Stimulated activated CD4-positive, alpha-beta T cell treated with anti-CD3 and anti-CD28 coated beads, Interleukin-1b, Interleukin-23, amount 100 ng/mL, for 4 hours (primary cell): ENCODE results near the gene GJD3.
A peak's percentile ranks its signal among the peaks of the same experiment; 100 is the strongest.

Experiments used
- DNase-seq, 2 donors: peaks; one replicate each; pipeline ENCODE4 v3.0.0-alpha.2; 2020; ENCODE audit warnings: low read depth in 2 of 2

The GJD3 gene

DNA sequence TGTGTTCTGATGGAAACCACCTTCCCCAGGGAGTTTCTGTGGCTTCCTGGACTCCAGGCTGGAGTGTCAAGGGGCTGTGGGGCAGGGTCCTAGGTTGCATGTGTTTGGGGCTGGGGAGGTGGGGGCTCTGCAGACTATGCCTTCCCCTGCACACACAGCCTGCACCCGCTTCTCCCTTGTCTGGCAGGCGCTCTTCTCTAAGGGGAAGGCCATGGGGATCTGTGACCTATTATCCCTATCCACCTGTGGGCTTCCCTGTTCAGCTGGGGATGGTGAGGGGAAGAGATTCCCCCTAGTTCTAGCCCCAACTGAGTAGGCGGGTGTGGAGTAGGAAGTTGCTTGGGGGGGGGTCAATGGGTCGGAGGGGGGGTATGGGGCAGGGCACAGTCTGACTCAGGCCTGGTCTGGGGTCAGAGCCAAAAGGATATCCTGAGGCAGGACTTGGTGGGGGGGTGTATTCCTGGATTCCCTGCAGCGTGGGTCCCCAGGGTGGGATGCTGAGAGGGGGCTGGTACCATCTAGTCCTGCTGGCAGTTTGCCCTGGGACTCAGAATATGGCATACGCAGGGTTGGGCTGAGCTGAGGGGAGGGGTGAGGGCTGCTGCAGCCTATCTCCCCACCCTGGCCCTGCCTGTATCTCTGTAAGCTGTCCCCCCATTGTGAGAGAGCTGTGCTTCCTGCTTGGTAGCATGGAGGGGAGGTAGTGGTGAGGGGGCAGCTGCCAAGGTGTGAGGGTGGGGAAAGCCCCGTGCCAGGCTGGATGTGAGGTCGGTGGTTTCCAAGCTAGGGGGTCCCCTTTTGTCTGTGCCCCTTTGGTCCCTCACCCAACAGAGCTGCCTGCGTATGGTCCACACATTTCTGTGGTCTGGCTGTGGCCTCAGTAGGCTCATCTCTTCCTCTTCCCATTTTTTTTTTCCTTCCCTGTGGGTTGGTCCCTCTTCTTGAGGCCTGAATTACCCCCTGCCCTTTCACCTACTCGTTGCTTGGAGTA lies 40.9 kb downstream of the GJD3 start:
- DNase-seq: peak; percentile 49 to 57

DNA sequence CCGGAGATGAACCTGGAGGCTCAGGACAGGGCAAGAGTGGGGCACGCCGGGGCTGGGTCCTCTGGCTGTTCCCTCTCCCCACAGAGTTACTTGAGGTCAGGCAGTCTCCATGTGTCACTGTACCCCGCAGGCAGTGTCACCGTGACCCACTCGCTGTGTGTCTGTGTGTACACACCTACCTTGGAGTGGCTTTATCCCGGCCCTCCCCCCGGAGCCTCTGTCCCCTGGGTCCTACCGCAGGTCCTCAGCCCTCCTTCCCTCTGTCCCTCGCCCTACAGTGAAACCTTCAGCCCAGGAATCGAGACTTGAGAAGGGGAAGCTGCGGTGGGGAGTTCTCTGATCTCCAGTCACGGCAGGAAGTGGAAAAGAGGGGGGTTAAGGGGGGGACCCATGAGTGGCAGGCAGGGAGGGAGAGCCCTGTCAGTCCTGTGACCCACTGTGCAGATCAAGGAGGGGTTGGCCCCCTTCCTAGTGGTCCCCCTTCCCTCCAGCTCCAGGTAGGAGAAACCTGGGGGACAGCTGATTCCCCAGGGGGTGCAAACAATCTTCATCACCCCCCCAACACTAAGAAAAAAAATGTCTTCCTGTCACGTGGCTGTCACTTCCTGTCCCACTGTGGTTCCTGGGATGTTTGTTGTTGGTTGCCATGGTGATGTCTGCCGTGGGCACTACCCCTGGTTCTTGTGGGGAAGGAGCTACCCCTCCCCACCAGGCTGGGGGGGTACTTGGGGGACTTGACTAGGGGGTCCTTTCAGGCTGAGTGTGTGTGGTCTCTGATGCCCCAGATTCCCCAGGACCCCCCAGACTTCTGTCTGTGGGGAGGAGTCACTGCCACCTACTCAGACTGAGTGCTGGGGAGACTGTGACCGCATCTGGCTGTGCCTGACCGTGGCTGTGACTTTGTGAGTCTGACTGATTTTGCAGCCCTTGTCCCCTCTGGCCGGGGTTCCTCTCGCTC lies 41.9 kb downstream of the GJD3 start:
- peak; percentile 52 to 67 for DNase-seq

DNA sequence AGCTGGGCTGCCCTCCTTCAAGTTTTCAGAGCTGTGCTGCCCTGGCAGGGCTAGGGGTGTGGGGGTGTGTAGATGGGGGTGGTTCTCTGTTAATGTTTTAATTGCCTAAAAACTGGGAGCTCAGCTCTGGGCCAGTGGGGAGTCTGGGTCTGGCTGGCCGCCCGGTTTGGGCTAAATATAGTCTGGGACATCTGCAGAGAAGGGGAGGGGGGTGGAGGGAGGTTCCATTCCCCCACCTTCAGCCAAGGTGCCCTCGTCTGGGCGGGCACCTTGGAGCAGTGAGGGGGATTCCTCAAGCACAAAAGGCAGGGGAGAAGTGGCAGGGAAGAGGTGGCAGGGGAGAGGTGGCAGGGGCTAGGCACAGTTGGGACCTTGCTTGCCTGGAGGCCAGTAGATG lies 42.6 kb downstream of the GJD3 start:
- DNase-seq: no peak

DNA sequence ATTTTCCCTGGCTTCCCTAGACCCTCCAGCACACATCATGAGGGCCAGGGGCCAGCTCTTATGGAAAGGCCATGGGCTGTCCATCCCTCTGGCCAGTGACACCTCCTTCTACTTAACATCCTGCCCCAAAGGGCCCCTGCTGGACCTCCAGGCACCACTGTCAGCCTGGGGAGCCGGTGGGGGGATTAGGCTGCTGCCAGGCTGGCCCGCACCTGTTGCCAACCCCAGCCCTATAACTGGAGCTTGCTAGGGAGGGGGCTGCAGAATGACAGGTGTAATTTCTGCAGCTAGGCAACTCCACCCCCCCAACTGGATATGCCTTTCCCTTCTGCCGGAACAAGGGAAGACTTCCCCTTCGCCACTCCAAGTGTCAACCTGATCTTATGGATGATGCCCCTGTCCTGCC lies 43.0 kb downstream of the GJD3 start:
- DNase-seq: no peak

DNA sequence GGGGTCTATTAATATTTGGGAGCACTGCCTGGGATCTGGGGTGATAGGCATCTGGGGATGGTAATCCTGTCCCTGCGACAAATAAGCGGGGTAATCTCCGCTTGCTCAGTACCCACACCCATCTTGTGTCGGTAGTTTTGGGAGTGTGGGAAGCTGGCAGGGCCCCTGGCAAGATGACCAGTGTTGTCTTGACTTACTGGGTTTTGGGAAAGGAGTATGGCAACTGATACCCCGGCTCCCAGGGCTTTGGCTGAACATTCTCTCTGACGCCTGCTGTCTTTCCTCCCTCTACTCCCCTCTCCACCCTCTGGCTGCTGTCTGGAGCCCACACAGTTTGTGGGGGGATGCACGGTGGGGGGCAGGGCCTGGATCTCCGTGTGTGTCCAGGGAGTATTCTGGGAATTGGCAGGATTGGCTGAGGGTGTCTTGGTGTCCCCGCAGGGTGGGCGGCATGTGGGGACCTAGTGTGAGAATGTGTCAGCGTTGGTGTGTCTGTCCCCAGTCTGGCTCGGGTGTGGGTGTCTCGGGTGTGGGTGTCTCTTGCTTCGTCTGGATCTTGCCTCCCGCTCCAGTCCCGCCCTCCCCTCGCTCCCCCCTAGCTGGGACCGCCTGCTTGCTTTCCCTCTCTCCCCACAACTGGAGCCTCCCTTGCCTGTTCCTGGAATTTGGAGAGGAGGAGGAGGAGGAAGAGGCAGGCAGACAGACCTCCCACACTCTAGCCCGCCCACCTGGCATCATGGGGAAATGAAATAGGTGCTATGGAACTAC lies 43.6 kb downstream of the GJD3 start:
- DNase-seq: no peak

DNA sequence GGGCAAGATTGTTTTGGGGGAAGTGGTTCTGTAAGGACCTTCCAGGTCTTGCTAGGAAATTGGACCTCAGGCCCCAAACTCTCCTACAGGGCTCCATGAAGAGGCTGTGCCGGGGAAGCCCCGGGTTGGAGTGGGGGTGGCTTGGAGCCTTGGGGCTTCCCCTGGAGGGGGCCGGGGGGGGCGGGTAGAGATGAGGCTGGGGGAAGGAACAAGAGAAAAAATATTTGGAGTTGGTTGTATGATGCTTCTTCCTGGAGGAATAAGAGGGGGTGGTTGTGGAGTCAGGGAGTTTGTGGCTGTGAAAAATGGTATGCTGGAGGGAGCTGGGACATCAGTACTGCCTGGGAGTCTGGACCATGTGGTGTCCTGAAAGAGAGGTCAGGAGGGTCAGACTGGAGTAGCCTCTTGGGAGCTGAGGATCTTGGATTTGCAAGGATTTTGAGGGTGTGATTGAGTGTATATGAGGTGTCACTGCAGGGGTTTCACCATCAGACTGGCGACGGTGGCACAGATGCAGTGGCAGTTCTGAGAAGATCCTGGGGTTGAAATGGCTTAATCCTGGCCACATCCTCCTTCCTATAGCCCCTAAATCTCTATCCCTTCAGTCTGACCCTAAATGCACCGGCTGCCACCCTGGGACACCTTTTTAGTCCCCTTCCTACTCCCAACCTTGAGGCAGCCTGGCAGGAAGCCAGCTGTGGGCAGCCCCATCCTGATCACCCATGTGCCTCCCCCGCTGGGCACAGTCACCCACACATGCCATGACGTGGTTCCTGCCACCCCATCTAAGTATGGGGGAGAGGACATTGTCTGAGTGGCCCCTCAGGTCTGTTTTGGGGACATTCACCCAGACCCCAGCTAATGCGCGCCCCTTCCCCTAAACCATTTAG lies 44.6 kb downstream of the GJD3 start:
- peak; percentile 63 to 65 for DNase-seq

DNA sequence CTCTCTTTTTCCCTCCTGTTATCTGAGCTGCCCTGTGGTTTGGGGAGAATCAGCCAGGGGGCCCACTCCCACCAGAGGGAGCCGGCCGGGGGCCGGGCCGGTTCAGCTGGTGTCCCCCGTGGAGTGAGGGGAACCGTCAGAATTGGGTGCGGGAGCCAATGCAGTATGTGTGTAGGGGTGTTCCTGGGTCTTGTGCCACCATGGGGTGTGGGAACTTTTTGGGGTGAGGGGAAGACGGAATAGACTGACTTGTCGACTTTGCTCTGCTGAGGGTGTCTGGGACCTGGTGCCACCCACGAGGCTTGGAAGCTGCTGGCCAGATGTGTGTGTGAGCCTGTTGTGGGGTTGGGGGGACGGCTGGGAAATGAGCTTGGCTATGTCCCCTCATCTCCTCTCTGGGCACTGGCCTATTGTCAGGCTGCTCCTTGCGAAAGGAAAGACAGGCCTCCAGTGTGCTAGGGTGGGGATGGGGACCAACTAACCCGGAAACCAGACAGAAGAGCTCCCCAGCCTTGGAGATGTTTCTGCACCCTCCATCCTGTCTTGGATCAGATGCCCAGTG lies 45.6 kb downstream of the GJD3 start:
- DNase-seq: no peak

DNA sequence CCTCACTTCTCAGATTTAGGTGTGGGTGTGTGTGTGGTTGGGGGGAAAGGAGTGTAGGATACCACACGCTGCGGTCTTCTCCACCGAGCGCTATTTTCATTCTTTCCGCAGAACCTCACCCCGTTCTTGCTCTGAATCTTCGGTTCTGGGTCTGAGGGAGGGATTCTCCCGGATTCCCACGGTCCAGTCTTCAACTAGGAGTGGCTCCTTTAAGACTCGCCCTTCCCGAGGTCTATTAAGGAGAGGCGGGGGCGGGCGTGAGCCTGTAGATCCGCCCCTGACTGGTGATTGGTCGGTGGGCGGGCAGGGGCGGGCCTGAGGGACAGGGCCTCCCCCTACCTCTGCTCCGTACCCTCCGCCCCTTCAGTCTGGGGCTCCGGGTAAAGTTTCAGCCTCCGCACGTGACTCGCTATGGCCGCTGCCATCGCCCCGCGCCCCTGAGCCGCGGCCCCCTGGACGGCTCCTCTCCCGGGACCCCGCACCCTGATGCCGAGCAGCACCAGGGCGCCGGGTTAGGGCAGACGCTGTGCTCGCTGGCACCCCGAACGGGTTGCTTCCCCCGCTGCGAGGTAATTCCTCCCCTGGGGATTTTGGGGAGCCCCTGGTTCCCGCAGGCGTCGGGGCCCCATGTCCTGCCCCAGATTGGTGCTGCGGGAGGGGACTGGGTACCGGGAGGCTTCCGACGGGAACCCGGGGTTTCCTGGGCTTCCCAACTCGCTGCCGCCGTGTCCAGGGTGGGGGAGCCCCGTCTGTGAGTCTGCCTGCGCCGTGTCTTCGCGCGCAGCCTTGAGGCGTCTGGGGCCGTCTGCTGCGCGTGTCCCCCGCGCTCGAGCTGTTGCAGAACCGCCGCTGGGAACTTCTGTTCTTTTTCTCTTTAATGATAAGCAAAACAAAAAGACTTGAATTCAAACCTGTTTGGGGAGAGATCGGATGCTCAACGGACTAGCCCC lies 46.4 kb downstream of the GJD3 start:
- peak; percentile 87 to 89 for DNase-seq

DNA sequence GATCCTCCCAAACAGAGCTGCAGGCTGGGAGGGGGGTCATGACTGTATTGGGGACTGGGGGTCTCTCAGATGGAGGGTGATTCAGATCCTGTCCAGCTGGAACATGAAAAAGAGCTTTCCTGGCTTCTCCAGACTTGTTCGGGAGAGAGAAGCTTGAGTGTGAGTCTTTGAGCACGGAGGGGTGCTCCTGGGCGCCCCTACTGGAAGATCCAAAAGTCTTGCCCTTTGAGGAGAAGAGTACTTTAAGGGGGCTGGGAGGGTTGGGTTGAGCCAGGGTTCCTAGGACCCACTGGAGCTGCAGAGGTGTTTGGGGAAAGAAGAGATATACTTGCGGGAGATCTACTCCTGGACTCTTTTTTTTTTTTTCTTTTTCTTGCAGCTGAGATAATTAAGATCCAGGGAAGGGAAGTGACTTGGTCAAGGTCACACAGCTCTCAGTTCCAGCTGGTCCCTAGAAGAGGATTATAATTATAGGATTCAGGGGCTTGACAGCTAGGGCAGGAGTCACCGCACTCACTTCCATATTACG lies 47.1 kb downstream of the GJD3 start:
- no peak for DNase-seq

DNA sequence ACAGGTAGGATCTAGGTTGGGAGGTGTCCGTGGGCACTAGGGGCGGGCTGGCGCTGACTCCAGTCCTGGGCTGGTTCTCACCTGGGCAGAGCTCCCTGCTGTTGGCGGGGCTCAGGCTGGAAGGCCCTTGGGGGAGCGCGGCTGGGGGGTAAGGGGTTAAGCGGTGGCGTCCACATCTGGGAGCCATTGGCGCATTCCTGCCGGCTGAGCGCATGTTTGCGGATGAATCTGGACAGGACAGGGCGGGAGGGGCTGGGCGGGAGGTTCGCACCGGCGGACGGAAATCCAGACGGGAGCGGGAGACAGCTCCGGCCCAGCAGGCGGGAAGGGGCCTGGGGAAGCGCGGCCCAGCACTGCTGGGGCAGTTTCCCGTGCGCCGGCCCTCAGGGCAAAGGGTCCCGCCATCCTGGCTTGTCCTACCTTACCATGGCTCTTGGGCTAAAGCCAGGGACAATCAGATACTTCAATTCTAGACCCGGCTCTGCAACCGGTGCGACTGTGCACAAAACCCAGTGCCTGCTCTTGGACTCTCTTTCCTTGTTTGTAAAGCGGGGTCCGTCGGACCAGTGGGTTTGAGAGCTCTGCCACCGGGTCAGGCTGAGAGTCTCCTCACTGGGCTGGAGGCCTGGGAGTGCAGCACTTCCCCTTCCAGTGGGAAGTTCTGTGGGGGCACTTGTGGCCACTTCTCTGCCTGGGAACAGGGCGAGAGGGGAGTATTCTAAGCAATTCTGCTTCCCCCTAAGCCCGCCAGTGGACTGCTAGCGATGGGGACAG lies 47.8 kb downstream of the GJD3 start:
- DNase-seq: no peak

DNA sequence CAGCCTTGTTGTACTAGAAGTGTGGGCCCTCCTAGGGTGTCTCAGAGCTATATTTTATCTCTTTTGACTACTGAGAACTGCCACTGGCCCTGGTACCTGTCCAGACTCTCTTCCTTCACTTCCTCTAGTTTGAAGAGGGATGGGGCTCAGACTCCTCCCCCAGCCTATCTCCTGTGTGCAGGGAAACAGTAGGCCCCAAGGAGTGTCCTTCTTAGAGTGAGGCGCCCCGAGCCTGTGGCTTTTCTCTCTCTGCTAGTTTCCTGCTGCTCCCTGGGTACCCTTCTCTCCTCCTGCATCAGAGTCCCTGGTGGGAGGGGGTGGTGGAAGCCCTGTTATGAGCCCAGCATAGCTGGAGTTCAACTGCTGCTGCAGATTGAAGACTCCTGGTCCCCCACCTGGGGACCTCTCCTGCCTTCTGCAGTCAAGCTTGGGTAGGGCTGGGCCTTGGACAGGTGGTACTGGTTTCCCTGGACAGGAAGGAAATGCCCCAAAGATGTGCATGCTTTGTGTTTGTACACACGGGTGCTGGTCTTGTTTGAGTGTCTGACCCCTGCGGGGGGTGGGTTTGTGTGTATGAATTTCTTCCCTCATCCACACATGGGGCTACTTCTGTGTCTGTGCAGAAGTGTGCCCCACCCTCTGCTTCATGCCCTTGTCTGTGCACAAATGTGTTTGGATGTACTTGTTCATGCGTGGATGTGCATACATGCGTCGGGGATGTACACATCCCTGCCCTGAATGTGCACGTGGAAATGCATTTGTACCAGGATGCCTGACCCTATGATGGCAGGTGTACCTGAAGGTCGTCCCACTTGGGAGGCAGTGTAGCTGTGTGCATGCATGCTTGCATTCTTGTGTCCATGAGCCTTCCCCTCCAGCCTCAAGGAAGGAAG lies 48.6 kb downstream of the GJD3 start:
- no peak for DNase-seq

DNA sequence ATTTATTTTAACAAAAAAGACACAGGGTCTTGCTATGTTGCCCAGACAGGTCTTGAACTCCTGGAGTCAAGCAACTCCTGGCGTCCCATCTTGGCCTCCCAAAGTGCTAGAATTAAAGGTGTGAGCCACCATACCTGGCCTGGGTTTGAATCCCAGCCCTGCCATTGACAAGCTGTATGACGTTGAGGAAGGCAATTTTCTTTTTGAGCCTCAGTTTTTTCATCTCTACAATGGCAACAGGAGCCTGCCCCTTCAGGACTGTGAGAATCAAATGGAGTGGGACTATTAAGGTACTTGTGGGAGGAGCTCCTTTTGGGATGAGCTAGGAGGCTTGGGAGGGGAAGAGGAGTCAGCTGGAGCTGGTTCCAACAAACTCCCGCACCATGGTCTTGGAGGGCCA lies 49.3 kb downstream of the GJD3 start:
- no peak for DNase-seq

DNA sequence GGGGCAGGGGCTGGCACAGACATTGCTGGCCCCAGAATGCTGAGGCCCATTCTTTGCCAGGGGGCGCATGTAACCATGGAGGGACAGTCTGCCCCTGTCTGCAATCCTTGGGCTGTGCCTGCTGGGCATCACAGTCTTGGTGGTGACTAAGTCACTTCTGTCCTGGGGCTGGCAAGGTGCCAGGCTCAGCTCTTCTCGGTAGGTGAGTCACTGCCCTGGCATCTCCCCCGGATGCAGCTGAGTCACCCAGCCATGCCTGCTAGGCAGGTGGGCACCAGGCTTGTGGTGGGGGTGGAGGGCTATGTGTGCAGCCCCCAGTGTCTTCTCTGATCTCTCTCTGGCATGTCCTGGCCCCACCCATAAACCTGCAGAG lies 50.0 kb downstream of the GJD3 start:
- DNase-seq: peak; percentile 80 to 86

DNA sequence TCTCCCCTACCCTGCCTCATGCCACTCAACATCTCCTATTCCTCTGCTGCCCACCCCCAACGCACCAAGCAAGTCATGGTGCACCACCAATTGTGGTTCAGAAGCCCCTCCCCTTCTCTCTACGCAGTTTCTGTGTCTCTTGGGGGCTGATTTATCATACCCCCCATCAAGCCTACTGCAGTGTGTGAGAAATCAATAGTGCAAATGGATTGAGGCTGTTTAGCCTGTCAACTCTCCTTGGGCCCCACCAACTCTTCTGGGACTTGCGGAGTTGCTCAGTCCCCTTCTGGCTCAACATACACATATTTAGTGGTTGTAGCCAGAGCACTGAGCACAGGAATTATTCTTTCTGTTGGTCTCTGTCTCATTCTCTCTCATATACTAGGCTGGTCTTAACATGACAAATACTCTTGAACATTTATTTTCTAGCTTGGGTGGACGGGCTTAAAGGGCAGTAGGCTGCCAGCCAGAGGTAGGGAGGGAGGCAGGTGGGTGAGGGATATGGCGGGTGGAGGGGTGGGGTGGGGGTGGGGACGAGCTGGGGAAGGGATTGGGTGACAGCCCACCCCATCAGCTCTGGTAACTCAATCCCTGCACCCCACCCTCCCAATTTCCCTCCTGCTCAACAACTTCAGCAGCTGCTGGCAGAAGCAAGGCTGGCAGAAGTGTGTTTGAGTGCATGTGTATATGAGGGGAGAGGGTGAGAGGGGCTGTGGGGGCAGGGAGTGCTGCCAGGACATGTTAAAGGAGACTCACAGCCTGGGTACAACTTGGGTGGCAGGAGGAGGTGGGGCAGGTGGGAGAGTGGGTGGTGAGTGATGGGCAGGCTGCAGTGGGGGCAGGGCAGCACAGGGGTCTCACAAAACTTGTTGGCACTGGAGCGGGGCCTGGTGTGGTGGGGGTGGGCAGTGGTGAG lies 50.6 kb downstream of the GJD3 start:
- no peak for DNase-seq
